Stimulated activated CD8-positive, alpha-beta memory T cell treated with anti-CD3 and anti-CD28 coated beads, Interleukin-12 subunit alpha, Interleukin-12 subunit beta, amount 100 ng/mL, for 4 hours (primary cell): ENCODE measurements around the gene MID1IP1.

Experiments
- DNase-seq: peaks from one replicate; pipeline ENCODE4 v3.0.0-alpha.2; 2020; ENCODE audit warnings: low read depth

The MID1IP1 gene, protein sequence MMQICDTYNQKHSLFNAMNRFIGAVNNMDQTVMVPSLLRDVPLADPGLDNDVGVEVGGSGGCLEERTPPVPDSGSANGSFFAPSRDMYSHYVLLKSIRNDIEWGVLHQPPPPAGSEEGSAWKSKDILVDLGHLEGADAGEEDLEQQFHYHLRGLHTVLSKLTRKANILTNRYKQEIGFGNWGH

DNA sequence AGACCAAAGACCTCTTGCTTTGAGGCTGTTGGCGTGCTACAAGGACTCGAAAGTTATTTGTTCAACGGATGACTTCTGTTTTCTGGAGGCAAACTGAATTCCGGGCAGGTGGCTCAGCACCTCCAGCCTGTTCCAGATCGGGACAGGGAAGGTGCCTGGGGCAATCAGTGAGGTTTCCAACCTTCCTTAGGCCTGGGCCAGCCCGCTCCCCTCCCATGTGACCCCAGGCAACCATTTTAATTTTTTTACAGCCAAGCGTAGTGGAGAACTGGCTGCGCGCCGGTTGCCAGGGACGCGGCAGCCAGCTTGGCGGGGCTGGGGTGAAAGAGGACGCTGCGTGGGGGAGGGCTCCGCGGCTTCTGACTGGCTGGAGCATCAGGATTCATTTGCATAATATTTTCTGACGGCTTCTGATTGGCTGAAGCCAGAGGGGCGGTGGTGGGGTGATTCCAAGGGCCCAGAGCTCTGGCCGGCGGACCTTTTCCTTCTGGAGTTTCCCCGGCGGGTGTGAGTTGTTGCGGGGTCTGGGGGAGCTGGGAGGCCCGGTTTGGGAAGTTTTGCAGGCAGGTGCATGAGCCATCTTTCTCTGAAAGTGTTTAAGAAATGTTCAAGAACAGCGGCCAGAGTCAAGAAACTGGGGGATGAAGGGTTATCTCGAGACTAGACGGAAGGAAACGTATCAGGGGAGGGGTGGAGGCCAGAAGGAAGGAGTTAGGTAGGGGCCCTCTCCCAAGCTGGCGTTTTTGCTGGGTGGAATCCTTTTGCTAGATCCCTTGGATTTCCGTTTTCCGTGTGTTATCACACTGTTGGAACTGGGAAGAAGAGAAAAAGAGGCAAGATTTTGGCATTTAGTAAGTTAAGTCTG, at the start of gene MID1IP1:
Gene MID1IP1 (plus strand): TSS at position 479 of the 865 bp plus-strand sequence. CDS start 3,488 bp downstream, outside the sequence.
- peak; percentile 41 for DNase-seq

DNA sequence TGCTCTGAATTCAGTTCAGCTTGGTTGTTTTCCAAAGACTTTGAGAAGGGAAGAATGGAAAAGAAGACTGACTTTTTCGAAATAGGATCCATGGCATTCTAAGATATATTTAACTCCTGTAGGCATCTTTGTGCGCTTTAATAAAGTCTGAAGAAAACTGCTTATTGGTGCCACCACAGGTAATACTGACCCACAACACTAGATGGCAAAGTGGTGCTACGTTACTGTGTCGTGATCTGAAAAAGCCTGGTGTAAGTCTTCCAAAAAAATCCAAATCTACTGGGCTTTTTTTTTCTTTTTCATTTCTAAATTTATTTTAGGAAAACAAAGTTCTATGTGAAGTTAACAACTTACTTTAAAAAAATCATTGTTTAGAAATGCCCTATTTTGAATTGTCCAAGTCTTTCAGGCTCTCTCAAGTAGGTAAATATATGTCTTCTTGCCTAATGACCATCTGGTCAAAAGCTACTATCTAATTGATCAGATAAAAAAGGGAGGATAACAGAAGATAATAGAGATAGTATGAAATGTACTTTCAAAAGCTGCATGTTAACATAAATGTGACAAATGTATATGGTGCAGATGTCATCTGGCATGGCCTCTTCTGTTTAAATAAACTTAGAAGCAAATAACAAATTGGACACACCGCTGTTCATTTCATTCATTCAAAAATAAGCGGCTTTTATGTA, 47.0 kb upstream of the MID1IP1 start:
- DNase-seq: no peak

DNA sequence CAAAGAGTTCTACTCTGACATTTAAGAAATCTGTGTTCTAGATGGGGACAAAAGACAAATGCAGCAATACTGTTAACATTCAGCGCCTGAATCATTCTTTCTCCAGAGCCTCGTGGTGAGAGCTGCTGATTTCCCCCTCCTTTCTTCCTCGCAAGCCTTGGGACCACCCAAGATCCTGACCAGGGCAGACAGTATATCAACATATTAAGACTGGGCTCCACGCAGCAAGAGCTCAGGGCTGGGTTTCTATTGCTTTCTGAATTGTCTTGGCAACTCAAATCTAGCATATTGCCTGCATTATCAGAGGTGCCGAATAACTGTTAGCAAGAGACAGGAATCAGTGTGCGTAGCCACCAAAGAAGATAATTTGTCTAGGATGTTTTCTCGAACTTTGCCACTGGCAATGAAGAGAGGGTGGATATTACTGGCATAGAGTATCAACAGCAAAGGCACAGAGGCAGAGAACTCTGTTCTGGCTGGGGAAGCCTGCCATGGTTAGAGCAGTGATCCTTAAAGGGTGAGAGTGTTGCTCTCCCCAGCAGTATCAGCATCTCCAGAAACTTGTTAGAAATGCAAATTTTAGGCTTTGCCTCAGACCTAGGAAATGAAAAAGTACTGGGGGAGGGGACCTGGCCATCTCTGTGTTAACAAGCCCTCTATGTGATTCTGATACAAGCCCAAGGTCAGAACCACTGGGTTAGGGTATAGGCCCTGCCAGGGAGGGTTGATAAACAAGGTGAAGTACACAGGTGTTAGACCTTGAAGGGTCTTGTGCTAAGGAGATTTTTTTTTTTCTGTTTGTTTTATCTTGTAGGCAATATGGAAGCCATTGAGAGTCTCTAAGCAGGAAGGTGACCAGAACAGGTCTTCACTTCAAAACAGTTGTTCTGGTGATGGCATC, 46.2 kb upstream of the MID1IP1 start:
- no peak for DNase-seq

DNA sequence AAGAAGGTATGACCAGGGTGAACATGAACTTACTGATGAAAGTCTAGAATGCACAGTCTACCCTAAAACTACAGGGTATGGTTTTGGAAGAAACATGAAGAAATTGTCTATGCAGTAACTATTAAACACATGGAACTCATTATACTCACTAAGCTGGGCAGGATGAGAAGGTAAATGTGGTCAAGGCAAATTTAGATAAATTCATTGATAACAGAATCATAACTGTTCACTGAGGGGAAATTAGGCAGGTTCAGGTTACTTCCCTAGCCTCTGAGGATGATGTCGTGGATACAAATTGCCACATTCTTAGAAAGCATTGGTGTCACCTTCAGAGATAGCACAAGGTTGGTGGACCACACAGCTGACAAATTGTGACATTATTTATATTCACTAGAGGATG, 40.4 kb upstream of the MID1IP1 start:
- no peak for DNase-seq

DNA sequence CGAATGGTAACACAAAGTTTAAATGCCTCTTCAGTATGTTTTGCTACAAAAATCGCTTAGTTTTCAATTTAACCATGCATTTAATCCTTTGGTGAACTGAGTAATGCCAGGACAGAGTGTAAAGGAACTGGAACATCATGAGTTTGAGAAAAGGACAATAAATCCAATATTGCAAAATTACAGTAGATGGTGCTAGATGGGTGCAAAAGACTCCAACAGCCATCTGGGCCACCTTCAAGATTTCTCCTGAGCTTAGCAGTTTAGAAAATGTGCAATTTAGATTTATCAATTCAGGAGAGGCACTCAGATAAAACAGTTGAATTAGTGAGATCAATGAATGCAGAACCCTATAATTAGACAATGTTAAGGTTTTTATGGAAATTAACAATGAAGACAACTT, 33.2 kb upstream of the MID1IP1 start:
- no peak for DNase-seq

DNA sequence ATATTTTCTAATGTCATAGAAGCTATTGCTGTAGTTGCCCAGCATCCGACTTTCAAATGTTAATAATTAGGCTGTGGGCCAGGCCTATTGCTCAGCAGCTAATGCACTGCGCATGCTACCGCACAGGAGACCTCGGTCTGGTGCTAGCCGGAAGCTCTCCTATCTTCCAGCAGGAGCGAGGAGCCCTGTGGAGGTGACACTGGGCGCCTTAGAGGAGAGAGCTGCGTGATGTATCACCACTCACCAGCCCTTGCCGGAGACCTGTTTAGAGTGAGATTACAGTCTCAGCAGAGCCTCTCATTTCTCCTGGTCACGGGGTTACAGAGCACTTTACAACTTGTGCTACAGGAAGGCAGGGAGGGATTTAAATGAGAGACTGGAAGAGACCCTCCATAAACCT, 31.1 kb upstream of the MID1IP1 start:
- no peak for DNase-seq

DNA sequence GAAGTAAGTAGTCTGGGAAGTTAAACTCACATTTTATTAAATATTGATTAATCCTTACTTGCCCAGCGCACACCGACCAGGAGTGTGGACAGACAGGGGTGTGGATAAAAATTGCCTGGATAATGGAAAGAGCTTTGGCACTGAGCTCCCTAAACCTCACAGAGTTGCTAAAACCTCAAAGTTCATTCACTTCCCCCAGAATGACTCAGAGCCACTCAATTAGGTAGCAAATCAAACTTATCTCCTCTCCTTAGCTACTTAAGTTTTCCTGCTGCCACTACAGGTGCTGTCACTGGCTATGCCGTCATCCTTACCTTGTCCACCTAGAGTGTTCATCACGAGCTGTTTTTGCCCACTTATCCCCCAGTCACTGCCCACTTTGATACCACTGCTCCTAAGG, 27.0 kb upstream of the MID1IP1 start:
- no peak for DNase-seq

DNA sequence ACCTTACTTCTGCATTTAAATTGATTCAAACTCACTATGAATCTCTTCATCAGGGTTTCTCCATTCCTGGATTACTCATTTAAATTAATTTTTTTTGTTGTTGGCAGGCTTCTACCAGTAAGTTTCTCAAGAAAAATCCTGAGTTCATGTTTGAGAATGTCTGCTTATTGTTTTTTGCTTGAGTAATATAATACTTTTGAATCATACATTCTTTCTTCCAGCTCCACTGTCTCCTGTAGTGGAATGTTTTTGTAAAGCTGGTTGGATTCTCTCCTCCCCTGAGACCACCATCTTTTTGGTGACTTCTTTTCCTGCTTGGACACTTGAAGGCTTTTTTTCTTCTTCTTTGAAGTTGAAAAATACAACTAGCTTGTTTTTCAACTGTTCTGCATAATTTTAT, 4.3 kb upstream of the MID1IP1 start:
- DNase-seq: no peak

DNA sequence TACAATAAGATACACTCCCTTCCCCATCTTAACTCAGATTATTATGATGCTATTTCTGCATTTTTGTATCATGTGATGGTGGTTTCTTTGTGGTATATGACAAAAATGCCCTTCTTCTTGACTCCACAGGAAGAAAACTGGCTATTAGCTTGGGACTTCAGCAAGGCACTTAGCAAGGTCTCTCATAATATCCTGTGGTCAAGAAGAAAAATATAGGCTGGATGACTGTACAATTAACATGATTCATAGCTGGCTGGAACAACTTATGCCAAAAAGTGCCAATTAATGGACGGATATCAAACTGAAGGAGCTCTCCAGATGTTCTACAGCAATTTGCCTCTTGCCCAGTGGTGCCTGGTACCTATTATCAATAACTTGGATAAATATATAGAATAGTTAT, 2.3 kb upstream of the MID1IP1 start:
- DNase-seq: no peak

DNA sequence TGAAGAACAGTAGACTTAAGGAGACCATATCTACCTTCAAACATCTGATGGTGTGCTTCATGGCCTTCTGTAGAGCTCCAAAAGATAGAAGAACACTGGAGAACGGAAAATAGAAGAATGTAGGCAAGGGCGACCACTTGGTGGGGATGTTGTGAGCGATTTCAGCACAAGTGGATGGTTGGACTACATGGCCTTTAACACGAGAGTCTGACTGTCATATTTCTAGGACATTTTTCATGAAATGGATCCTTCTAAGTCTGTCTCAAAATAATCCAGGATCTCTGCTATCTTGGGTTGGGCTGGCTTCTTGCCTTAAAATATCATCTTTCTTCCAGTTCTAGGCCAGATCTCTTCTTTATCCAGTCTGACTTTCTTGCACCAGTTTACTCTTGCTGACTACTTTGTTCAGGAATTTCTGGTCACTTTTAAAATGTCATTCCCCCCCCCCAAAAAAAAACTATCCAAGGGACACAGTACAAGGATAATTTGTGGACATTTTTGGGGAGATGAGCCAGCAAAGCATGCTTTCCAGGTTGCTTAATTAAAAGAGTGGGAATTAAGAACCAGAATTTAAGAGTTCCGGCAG, 1.2 kb upstream of the MID1IP1 start:
- no peak for DNase-seq

DNA sequence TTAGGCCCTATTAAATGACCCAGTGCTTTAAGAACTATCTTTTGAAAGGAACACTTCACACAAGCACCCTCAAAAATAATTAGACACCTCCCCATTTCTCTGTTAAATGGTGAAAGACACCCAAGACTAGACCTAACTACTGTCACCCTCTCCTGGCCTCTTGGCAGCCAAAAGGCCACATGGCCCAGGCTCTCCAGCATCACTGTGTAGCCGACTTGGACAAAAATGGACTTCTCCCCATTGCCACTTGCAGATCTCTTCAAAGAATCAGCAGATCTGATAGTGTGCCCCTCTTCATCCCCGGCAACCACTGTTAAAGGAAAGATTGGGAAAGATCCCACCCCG, 2.0 kb downstream of the MID1IP1 start:
- DNase-seq: no peak

DNA sequence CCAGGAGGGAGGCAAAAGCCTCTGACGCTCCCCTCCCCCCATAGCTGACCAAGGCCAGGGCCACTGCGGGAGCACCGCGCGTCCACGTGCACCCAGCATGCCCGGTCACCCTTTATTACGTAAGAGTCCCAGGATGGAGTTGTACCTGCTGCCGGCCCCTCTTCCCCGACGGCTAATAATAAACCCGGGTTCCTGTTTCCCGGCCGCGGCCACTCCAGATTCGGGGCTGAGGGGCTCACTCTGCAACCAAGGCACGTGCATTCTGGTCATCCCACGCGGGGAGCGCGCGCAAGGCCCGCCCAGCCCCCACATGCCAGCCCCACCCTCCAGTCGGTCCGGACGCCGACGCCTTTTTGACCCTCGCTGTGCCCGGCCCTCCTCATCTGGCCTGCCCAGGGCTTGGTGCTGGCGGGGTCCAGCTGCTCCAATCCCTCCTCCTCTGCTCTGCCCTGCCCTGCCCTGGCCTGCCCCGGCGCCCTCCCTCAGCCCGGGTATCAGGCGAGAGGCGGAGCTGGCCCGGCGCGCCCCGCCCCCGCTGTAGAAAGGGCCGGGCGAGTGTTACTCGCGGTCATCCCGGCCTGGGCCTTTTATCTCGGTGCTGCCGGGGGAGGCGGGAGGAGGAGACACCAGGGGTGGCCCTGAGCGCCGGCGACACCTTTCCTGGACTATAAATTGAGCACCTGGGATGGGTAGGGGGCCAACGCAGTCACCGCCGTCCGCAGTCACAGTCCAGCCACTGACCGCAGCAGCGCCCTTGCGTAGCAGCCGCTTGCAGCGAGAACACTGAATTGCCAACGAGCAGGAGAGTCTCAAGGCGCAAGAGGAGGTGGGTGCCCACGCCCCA, 2.6 kb downstream of the MID1IP1 start:
- peak; percentile 29 for DNase-seq

DNA sequence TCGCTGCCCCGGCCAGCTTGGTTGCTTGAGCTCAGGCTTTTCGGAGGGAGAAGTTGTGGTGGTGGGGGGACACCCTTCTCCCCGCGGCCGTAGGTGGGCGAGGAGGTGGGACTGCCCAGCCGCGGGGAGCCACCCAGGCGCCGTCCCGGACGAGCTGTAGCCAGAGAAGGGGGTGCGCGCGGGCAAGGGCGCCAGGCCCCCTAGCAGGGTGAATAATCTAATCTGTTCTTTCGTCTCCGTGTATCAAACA, 3.1 kb downstream of the MID1IP1 start:
- DNase-seq: no peak

DNA sequence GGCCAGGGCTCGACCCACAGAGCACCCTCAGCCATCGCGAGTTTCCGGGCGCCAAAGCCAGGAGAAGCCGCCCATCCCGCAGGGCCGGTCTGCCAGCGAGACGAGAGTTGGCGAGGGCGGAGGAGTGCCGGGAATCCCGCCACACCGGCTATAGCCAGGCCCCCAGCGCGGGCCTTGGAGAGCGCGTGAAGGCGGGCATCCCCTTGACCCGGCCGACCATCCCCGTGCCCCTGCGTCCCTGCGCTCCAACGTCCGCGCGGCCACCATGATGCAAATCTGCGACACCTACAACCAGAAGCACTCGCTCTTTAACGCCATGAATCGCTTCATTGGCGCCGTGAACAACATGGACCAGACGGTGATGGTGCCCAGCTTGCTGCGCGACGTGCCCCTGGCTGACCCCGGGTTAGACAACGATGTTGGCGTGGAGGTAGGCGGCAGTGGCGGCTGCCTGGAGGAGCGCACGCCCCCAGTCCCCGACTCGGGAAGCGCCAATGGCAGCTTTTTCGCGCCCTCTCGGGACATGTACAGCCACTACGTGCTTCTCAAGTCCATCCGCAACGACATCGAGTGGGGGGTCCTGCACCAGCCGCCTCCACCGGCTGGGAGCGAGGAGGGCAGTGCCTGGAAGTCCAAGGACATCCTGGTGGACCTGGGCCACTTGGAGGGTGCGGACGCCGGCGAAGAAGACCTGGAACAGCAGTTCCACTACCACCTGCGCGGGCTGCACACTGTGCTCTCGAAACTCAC, 3.6 kb downstream of the MID1IP1 start:
- peak; percentile 8 for DNase-seq

DNA sequence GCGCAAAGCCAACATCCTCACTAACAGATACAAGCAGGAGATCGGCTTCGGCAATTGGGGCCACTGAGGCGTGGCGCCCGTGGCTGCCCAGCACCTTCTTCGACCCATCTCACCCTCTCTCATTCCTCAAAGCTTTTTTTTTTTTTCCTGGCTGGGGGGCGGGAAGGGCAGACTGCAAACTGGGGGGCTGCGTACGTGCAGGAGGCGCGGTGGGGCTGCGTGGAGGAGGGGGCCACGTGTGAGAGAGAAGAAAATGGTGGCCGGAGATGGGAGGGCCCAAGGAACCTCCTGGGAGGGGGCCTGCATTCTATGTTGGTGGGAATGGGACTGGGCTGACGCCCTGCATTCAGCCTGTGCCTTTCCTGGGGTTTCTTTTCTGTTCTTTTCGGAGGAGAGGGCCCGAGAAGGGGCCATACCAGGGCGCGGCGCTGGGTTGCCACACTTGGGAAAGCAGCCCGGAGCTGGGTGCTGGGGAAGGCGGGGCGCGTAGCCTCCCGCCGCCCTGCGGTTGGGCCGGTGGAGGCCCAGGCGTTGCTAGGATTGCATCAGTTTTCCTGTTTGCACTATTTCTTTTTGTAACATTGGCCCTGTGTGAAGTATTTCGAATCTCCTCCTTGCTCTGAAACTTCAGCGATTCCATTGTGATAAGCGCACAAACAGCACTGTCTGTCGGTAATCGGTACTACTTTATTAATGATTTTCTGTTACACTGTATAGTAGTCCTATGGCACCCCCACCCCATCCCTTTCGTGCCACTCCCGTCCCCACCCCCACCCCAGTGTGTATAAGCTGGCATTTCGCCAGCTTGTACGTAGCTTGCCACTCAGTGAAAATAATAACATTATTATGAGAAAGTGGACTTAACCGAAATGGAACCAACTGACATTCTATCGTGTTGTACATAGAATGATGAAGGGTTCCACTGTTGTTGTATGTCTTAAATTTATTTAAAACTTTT, 4.5 kb downstream of the MID1IP1 start:
- peak; percentile 36 for DNase-seq

DNA sequence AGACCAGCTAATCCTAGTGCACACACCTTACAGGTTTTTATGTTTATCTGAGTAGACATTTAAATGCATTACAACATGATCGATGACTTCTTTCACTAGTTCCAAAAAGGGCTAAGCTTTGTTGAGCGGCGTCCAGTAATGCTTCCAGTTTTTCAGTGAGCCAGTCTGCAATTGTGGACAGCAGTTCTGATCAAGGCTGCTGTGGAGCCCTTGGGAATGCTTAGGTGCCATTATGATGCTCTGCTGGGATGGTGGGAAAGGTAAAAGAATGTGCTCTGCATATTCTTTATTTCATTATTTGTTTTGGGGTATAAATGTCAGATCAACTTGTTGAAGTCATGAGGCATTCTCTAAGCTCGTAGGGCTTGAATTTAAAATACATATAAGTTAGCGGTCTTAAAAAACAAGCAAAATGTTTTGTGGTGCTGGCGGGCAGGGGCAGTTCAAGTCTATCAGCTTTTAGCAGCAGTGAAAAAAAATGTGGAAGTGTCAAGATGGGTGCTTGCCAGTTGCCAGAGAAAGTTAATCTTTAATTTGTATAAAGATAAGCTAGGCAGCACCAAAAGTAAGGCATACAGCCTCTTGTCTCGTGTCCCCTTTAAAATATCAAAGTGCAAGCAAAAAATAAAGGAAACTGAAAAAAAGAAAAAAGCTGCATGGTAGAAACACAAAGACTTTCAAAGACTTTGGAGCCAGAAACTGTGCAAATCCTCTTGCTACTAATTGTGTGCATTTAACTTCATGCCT, 5.8 kb downstream of the MID1IP1 start:
- DNase-seq: no peak

DNA sequence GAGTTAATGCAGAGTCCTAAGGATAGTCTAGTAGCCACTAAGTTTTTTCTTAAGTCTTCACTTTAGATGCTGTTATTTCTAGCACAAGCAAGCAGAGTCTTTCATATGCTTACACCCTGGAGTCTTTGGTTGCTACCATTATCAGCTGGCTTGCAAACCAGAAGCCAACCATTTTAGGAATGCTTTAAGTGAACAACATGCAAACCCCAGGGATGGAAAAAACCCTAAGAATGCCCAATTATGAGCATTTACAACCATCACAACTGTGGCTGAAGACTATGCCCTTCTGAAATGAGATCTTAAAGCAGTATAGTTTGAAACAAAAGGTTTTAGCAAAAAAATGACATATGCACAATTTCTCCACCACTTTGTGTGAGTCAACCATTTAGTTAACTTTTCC, 6.6 kb downstream of the MID1IP1 start:
- no peak for DNase-seq

DNA sequence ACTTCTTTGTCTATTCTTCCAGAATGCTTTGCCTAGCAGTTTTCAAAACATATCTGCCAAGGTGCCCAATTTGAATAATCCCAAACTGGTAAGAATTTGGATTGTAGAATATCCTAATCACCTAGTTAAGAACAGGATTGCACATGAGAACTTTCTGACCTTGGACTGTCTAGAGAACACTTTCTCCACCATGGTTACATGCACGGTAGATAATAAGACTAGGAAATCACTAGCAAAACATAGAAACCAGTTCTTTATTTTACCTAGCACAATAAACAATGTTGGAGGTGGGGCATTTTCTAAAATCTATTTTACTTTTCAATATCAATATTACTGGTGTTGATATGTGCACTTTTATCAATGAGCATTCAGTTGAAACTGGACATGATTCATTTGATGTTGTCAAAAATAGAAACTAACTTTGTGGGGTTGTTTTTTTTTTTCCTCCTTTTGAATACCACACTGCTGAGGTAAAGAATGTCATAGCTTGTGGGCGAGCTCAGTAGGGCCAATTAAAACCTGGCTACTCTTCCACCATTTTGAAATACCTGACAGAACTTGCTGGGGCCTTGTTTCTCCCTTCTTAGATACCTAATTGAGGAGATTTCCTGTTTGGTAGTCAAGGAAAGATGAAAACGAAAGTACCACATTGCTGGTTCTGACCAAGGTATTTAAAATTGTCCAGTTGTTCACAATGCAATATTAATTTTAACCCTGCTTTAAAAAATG, 10.4 kb downstream of the MID1IP1 start:
- DNase-seq: no peak
